GM18517 (cell line): Measurements from ENCODE around the gene MYO1D.
A peak's percentile ranks its signal among the peaks of the same experiment; 100 is the strongest.
"Not testable (repeated sequence)": the region's sequence is repeated elsewhere in the genome, so short reads cannot be mapped to it uniquely, and the experiment has no call there.

ENCODE experiments used
- ATAC-seq: cut with Tn5 transposase; IDR thresholded peaks from one replicate; pipeline ENCODE4 v1.9.1; 2021; ENCODE audit warnings: mild to moderate bottlenecking, moderate library complexity; ENCODE audit not compliant: unreplicated experiment

Gene MYO1D

DNA sequence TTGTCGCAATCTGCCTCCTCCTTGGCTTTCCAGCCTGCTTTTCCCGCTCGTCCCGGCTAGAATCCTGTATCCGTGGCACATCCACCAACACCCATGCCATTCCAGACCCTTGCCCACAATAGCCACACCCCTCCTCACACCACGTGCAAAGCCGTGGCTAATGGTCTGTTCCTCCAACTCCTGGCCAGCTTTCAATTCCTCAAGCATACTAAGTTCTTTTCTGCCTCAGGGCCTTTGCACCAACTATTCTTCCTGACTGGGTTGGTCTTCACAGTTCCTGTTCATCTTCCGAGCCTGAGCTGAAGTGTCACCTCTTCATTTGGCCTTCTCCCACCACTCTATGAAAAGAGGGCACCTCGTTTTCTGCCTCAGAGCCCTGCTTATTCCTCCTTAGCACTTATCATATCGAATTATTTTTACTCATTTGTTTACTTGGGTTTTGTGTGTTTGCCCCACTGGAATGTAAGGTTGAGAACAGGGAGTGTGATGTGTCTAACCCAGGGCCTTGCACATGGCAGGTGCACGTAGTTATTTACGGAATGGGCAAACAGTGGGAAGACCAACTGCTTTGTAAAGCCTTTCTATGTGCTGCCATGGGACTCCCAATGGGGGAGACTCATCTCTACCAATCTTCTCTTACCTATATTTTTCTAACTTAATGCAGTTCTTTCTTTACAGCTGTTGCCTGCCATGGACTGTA lies 321.2 kb downstream of the MYO1D start:
- ATAC-seq: no peak

DNA sequence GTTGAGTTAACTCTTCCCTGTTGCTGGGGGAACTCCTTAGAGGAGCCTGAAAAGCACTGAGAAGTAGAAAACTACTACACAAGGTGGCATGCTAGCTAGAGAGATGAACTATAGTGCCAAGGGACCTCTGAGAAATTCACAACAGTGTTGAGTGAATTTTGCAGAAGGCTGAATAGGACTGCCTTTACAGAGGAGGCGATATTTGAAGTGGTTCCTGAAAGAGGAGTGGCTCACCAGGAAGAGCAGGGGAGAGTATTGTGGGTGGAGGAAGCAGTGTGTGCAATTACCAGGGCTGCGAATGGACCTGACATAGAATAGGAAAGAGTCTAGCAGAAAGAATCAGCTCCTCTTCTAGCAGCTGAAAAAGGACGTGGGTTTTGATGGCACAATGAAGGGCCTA lies 323.8 kb downstream of the MYO1D start:
- ATAC-seq: no peak

DNA sequence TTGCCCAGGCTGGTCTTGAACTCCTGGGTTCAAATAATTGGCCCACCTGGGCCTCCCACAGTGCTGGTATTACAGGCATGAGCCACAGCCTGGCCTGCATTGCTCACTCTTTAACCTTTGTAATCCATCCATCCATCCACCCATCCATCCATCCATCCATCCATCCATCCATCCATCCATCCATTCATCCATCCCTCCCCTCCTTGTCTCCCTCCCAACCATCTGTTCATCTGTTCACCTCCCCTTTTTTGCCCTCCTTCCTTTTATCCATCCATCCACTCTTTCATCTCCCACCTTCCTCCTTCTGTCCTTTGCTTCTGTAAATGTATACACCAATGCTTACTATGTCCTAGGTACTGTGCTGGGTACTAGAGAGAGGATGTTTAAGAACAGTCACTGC lies 324.6 kb downstream of the MYO1D start:
- no peak for ATAC-seq

DNA sequence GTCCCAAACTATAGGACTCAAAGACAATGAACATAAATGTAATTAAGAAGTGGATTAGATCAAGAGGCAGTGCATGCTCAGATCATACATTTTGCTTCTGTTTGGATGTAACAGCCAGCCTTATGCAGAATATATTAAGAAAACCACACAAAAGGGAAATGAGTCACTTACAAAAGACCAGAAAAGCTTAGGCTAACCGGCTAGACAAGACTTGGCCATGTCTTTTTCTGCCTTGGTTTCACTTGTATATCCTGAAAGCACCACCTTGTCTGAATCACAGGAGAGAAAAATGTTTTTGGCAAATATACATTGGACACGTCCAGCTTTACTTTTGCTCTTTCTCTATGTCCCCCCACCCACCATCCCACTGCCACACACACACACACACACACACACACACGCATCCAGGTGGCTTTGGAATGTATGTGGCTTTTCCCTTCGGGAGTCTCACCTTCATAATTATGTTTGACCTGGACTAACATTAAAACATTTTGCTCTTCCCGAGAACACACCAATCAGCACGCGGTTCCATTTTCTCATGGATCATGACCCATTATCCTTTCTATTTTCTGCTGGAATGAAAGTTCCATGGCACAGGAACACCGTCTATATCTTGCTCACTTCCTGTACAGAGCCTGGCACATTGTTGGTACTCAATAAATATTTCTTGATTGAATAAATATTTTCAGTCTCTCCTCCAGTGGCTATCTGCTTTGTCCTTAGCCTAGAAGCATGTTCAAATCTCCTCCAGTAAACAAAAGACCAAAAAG lies 325.6 kb downstream of the MYO1D start:
- ATAC-seq: no peak

DNA sequence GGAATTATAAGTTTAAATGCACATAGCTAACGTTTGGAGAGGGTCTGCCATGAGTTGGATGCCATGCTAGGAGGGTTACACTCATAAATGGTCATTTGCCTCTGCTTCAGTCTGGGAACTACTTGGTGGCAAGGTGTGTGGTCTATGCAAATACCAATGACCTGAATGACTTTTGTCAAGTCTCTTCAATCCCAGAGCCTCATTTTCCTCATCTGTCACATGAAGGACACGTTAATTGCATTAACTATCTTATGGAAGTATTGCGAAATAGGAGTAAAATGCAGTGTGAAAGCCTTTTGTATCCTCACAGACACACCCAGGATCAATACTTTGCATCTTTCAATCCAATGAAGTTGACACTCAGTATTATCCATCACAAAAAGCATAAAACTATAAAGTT lies 327.4 kb downstream of the MYO1D start:
- no peak for ATAC-seq

DNA sequence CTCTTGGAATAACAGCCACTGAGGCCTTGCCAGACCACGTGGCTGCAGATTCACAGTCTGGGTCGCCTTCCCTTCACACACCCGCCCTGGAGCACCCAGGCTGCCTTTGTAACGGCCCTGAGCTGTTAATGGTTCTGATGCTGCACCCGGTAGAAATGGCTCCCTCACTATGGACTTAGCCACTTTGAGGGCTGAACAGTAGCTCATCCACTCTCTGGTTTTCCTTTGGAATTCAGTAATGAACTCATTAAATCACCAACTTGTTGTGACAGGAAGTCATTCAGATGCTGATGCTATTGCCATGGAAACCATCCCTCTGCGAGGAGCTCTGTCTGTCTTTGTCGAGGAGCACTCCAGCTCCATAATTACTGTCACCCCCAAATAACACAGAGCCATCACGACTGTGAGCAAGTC lies 330.9 kb downstream of the MYO1D start:
- ATAC-seq: no peak

DNA sequence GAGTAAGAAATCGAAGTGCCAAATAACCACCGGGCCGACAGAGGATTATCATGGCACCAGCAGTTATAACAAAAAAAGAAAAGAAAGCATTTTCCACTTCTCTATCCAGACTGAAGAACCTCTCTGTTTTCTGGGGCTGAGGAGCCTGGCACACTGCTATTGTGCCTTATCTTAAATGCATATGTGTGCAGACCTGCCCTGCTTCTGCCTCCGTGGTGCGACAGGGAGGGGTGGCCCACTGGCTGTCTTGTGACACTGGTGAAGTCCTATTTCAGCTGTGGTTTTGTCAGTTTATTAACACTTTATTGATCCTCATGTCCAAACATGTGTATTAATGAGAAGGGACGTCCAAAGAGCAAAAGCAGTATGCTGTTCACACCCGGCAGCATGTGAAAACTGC lies 334.7 kb downstream of the MYO1D start:
- ATAC-seq: no peak

DNA sequence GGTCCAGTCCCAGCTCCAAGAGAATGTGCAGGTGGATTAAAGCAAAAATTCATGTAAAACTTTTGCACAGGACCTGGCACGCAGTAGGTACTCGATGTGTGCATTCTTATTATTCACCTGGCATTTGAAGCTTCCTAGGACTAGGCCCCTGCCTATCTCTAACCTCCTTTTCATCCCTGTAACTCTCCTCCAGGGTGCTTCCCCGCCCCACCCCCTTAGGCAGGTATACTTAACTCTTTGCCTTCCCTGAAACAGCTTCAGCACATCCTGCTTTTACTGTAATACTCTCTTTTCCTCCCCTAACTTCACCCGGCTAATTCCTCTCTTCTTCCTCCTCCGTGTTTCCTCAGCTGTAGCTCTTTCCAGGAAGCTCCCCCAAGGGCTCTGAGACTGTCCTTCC lies 335.3 kb downstream of the MYO1D start:
- no peak for ATAC-seq

DNA sequence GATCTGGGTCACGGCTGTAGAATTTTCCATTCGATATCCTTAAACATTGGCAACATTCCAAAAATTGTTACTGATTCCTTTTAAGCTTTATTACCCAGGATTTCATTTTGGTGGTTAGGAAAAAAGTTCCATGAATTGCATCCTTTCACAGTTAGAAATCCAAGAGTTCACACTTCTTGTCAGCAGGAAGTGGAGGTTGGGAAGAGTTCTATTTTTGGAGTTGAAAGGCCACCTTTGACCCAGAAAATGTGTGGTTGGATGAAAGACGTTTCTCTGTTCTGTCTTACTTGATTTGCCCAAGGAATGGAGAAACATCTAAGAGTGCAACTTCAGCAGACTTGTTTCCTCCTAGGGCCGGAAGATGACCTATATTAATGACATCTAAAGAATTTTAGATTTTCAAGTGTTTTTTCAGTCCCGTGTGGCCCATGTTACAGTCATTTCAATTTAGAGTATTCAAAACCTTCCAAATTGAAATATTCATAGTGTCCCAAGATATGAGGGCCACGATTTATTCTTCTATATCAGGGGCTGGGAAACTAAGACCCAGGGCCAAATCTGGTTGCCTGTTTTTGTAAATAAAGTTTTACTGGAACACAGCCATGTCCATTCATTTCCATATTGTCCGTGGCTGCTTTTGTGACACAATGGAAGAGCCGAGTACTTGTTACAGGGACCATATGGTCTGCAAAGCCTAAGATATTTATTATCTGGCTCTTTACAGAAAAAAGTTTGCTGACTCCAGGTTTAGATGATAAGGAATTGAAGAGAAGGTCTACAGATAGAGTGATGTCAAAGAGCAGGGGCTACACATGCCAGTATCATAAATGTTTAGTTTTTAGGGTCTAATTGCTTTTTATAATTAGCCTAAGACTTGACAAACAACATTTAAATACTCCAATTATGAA lies 339.9 kb downstream of the MYO1D start:
- ATAC-seq: no peak

DNA sequence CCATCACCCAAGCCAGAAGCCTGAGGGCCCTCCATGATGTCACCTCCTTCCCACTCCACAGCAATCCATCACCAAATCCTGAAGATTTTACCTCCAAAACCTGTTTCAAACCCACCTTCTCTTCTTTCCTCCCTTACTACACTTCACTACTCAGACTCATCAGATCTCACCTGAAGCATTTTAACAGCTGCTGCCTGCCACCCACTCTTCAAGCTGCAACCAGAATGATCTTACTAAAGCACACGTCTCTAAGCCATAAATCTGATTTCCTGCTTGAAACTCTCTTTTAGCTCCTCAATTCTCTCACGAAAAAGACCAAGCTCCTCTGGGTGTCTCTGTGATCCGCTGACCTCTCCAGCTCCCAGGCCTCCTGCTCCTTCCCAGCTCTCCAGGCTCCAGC lies 343.6 kb downstream of the MYO1D start:
- ATAC-seq: no peak

DNA sequence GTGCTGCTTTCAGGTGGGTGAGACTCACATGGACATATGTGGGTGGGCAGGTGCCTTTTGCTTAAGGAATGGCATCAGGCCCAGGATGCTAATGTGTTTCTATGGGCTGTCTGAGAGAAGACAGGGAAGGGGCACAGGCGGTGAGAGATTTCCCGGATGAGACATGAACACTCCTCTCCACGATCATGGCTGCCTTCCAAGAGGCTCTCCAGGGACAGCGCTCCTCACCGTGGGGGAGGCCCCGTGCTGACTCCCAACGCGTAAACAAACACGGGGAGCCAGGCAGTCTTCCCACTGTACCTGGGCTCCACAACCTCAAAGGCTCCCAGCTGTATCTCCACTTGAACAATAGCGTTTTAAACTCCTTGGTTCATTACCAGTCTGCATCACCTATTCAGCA lies 347.3 kb downstream of the MYO1D start:
- ATAC-seq: no peak

DNA sequence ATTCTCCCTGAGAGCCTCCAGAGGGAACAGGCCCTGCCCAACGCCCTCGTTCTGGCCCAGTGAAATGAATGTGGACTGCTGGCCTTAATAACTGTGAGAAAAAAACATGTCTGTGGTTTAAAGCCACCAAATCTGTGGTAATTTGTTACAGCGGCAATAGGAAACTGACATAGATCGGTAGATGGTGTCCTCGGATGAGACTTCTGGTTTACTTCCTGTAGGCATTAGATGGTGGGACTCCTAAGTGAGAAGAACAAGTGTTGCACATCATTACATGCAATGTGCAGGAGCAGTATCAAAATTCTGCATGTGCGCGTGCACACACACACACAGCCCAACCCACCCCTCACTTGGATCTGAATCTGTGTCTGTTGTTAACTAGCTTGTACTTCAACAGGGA lies 348.1 kb downstream of the MYO1D start:
- ATAC-seq: no peak

DNA sequence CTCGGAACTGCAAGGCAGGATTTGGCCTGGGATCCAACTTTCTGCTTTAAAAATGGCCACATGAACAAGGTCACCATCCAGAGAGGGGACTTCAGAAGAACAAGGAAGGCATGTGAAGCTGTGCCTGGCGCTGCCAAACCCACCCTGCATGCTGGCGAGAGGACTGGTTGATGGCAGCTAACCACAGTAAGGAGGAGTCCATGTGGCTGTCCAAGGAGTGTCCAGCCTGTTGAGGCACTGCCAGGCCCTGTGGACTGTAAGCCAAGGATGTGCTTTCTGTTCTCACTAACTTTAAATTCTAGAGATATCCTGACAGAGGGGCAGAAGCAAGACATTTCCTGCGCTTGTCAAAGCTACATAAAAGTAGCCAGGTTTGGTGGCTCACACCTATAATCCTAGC lies 349.8 kb downstream of the MYO1D start:
- ATAC-seq: no peak

DNA sequence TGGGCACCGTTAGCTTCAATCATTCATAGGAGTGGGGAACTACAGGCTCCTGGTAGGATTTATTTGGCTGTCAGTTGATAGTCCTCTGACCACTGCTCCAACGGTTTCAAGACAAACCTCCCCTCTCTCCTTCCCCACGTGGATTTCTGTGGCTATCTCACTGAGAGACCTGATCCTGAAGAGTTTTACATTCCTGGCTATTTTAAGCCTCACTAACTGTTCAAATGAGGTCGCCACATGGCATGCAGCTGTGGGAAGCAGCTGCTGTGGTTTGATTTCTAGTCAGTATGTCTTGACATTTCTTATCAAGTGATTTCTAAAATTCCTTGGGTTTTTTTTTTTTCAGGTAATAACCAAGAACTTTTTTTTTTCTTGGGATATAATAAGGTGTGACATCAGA lies 351.8 kb downstream of the MYO1D start:
- no peak for ATAC-seq

DNA sequence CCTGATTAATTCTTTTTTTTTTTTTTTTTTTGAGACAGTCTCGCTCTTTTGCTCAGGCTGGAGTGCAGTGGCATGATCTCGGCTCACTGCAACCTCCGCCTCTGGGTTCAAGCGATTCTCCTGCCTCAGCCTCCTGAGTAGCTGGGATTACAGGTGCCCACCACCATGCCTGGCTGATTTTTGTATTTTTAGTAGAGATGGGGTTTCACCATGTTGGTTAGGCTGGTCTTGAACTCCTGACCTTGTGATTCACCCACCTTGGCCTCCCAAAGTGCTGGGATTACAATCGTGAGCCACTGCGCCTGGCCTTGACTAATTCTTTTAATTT lies 352.4 kb downstream of the MYO1D start:
- not testable (repeated sequence) for ATAC-seq

DNA sequence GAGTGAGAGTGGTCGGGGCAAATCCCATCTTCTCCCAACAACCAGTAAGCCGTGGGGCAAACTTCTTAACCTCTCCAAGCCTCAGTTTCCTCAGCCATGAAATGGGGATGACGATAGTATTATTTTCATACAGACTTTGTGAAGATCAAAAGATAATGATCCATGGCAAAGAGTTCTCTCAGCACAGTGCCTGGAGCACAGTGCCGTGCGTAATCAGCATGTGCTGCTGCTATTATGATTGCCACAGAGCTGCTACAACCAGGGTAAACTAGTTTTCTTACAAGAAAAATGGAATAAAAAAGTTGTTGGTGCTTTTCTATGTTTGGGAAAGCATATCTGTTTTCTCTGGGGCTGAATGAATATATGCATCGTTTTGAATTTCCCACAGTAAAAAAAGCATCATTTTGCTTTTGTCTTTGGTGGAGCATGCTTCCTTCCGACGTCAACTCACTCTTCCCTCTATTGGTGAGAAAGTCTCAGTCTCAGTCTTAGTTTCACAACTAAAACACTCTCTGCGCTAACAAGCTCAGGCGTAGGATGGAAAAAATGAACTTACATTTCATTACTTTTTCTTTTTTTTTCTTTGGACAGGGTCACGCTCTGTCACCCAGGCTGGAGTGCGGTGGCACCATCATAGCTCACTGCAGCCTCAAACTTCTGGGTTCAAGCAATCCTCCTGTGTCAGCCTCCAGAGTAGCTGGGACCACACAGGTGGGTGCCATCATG lies 352.9 kb downstream of the MYO1D start:
- ATAC-seq: peak; percentile 66

DNA sequence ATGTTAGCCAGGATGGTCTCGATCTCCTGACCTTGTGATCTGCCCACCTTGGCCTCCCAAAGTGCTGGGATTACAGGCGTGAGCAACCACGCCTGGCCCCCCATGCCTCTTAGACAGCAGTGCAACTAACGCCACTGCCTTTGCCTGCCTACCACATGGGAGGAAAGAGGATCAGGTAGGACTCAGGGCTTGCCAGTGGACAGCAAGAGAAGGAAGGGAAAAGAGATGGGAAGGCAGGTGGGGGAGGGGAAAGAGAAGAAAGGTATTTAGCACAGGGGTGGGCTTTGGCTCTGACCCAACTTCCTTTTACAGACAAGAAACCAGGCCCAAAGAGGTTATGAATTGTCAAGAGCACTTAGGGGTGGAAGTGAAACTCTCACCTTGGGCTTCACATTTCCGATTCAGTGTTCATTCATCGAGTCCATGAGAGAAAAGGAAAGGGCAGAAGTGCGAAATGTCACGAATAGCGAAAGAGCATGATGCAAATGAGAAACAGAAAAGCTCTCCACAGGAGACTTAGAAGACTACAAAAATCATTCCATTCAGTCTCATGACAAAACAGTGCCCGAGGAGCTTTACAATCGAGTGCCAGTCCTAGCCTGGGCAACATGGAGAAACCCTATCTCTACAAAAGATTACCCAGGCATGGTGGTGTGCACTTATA lies 353.8 kb downstream of the MYO1D start:
- peak; percentile 58 for ATAC-seq

DNA sequence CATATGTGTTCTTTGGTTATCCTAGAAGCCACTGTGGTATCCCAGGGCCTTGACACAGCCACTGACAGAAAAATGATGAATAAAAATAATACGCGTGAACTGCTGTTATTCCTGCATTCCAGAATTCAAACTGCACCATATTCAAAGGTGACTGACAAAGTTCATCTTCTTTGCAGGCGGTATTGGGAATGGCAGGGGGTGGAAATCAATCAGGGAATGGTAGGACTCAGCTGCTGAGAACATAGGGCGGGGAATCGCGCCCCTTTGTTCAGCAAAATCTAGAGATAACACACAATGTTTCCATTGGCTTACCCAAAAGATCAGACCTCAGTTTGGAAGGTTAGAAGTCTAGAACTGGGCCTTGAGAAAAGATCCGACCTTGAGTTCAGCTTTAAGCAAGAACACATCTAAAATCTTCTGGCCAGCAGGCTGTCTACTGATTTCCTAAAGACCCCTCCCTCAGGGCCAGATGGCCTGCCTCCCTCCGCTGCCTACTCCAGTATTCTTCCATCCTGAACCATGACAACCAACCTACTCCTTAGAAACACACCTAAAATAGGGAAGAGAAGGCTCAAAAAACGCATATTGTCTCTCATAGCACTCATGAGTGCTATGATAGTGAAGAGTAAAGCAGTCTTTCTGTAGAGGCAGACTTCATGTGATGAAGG lies 356.1 kb downstream of the MYO1D start:
- ATAC-seq: no peak

DNA sequence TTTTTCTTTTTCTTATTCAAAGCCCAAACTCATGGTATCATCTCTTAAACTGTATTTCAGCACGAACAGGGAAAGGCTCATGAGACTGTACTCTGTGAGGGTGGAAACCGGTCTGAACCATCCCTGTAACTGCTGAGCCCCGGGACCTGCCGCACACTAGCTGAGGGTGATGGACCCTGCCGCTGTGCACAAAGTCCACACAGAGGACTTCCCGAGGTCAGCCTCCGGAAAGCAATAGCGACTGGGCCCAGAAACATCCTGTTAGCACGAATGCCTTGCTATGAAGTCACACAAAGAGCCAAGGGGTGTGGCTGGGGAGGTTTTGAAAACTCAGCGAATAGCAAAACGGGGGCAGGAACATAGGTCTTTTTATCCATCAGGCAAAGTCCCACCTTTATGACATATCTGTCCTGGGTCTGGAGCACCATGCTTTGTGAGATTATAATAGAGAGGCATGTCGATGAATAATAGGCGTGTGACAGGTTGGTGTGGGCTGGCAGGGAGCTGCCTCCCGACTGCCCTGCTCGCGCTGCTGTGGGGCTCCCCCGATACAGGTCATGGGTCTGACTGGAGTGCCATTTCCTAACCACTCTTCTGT lies 356.7 kb downstream of the MYO1D start:
- ATAC-seq: no peak
